Calu3 (cell line): ENCODE measurements around the gene AGER. TPM values are rescaled to one million over a fixed set of nuclear protein-coding genes. Genes with fewer than 3 reads are reported as not detected.
A peak's percentile ranks its signal among the peaks of the same experiment; 100 is the strongest.
"Not testable (repeated sequence)": the region's sequence is repeated elsewhere in the genome, so short reads cannot be mapped to it uniquely, and the experiment has no call there.

ENCODE experiments used
- BruUV-seq: library from RNA; stranded (reverse); fragments of 400-500 nt; replicated peaks from 2 replicates; lab custom pipeline; 2021; lab: Mats Ljungman, UMichigan
- CTCF ChIA-PET: fragments of 300-600 bp; sonication (Branson Sonifier 250); formaldehyde crosslinking; loops from one replicate; lab custom pipeline; 2022; ENCODE audit warnings: antibody characterized with exemption; lab: Charles Lee
- DNase-seq: peaks from one replicate; pipeline ENCODE4 v3.0.0; 2022
- H3K27ac Mint-ChIP-seq: one replicate; pipeline ENCODE4 v1.8.0; 2022; ENCODE audit warnings: mixed read lengths; ENCODE audit not compliant: unreplicated experiment
- H3K27me3 Mint-ChIP-seq: one replicate; pipeline ENCODE4 v1.8.0; 2022; ENCODE audit warnings: mixed read lengths; ENCODE audit not compliant: unreplicated experiment
- H3K36me3 Mint-ChIP-seq: one replicate; pipeline ENCODE4 v1.8.0; 2022; ENCODE audit warnings: mild to moderate bottlenecking, moderate library complexity, mixed read lengths; ENCODE audit not compliant: insufficient read depth, unreplicated experiment
- H3K4me1 Mint-ChIP-seq: one replicate; pipeline ENCODE4 v1.8.0; 2022; ENCODE audit warnings: mild to moderate bottlenecking, low read depth, mixed read lengths; ENCODE audit not compliant: unreplicated experiment
- H3K4me3 Mint-ChIP-seq: one replicate; pipeline ENCODE4 v1.8.0; 2022; ENCODE audit warnings: mild to moderate bottlenecking, low read depth, moderate library complexity, mixed read lengths; ENCODE audit not compliant: unreplicated experiment
- H3K9me3 Mint-ChIP-seq: one replicate; pipeline ENCODE4 v1.8.0; 2022; ENCODE audit warnings: low read depth, mixed read lengths; ENCODE audit not compliant: unreplicated experiment
- intact Hi-C: fragments of 100-400 bp; cut with micrococcal nuclease; formaldehyde crosslinking; loops from one replicate; pipeline ENCODE4 v1.10.0; 2022; ENCODE audit not compliant: unreplicated experiment
- total RNA-seq: library from RNA; stranded (reverse); gene quantifications from 2 replicates; pipeline ENCODE4 v1.2.3, GENCODE V29; 2022
- TF ChIP-seq, protein P1 (sequence below): fragments of 200-600 bp; IDR thresholded peaks from one replicate; pipeline ENCODE4 v1.8.0; 2022; ENCODE audit warnings: antibody characterized with exemption; ENCODE audit not compliant: unreplicated experiment

Gene AGER
- total RNA-seq, 1 experiment from 2014 or later: 14.4 TPM

DNA sequence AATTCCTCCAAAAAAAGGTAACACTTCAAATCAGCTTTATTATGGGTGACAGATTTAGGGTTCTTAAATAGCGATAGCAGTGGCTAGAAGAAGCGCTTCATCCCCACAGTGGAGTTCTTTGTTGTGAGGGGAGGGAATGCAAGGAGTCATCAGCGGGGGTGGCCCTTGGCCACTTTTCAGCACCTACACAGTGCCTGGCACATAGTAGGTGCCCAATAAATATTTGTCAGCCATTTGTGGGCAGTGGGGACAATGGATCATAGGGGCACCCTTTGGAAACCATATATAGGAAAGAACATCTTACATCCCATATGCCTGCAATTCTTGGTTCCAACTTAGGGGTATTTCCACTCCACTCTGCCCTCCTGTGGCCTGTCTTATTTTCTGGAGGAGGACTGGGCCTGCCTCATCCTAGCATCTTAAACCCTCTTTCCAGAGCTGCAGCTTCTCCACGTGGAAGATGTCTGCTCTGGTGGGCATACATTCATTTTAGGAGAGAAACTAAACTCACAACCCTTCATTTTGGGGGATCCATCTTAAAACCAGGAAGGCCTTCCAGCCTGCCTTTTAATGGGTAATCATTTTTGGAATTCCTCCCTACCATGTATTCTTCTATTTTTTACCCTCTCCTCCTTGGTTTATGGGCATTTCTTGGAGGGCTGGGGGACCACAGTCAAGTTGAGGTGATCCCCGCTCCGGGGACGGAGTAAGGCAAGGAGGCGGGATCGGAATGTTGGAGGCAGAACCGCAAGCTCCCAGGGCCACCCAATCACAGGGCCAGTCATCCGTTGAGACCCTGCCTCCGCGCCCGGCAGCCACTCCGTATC lies 11.0 kb upstream of the AGER start:
- Mint-ChIP-seq H3K4me1 (peaks cover 26% of the 10 kb centered on the region), H3K9me3 (no peaks in the 10 kb centered on the region), H3K4me3 (peak overlapping the region; percentile 95), H3K36me3 (peaks cover 55% of the 10 kb centered on the region), H3K27me3 (peaks cover 2% of the 10 kb centered on the region), H3K27ac (peak overlapping the region; percentile 99)
- intact Hi-C loops: loop anchor here (10.0 kb wide), 1 partner anchor 250 kb away; the partner anchor contains the start of gene CFB
- CTCF ChIA-PET: interaction anchor here (0.6 to 3.9 kb wide), 22 partner anchors 8 to 1313 kb away, joined by 3 to 32 read pairs (median 4); partner anchors contain the start of genes AGPAT1, ATF6B and FKBPL
- DNase-seq: peak; percentile 65
- BruUV-seq: TSS peak; percentile 87
- TF ChIP-seq, protein P1, sequence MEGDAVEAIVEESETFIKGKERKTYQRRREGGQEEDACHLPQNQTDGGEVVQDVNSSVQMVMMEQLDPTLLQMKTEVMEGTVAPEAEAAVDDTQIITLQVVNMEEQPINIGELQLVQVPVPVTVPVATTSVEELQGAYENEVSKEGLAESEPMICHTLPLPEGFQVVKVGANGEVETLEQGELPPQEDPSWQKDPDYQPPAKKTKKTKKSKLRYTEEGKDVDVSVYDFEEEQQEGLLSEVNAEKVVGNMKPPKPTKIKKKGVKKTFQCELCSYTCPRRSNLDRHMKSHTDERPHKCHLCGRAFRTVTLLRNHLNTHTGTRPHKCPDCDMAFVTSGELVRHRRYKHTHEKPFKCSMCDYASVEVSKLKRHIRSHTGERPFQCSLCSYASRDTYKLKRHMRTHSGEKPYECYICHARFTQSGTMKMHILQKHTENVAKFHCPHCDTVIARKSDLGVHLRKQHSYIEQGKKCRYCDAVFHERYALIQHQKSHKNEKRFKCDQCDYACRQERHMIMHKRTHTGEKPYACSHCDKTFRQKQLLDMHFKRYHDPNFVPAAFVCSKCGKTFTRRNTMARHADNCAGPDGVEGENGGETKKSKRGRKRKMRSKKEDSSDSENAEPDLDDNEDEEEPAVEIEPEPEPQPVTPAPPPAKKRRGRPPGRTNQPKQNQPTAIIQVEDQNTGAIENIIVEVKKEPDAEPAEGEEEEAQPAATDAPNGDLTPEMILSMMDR: peak; percentile 70

DNA sequence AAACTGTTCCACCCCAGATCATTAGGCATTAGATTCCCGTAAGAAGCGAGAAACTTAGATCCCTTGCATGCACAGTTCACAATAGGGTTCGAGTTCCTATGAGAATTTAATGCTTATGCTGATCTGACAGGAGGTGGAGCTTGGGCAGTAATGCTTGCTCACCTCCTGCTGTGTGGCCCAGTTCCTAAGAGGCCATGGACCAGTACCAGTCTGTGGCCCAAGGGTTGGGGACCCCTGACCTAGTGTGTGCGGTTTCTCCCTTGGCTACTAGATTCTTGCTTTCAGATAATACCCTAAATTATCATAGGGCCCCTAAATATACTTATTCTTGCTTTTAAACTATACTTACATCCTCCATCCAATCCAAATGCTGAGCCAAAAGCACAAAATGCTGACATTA lies 10.3 kb upstream of the AGER start:
- no peaks in the 10 kb centered on the region for H3K27me3 Mint-ChIP-seq
- H3K27ac Mint-ChIP-seq: peak overlapping the region; percentile 99
- no peak for DNase-seq
- no TSS peak for BruUV-seq
- H3K9me3 Mint-ChIP-seq: no peaks in the 10 kb centered on the region
- CTCF ChIA-PET: no interaction called here
- H3K4me1 Mint-ChIP-seq: peaks cover 27% of the 10 kb centered on the region
- TF ChIP-seq, protein P1: no peak
- H3K36me3 Mint-ChIP-seq: peaks cover 62% of the 10 kb centered on the region
- peak overlapping the region; percentile 95 for H3K4me3 Mint-ChIP-seq
- intact Hi-C loops: loop anchor here (10.0 kb wide), 1 partner anchor 250 kb away; the partner anchor contains the start of gene CFB

DNA sequence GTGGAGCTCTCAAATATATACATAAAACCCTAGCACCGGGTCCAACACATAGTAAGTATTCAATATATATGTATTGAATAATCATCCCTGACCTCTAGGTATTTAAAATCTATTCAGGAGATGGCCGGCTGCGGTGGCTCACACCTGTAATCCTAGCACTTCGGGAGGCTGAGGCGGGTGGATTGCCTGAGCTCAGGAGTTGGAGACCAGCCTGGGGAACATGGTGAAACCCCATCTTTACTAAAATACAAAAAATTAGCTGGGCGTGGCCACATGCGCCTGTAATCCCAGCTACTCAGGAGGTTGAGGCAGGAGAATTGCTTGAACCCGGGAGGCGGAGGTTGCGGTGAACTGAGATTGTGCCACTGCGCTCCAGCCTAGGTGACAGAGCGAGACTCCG lies 9.0 kb upstream of the AGER start:
- DNase-seq, BruUV-seq, H3K9me3 Mint-ChIP-seq, H3K4me3 Mint-ChIP-seq, H3K27me3 Mint-ChIP-seq: not testable (repeated sequence)
- peak overlapping the region; percentile 54 for H3K27ac Mint-ChIP-seq
- CTCF ChIA-PET: interaction anchor here (0.7 kb wide), 1 partner anchor 338 kb away, joined by 3 read pairs; no protein-coding TSS in a partner anchor
- H3K4me1 Mint-ChIP-seq: peaks cover 39% of the 10 kb centered on the region
- intact Hi-C loops: loop anchor here (10.0 kb wide), 1 partner anchor 248 kb away; the partner anchor contains the start of gene CFB
- H3K36me3 Mint-ChIP-seq: peaks cover 66% of the 10 kb centered on the region

DNA sequence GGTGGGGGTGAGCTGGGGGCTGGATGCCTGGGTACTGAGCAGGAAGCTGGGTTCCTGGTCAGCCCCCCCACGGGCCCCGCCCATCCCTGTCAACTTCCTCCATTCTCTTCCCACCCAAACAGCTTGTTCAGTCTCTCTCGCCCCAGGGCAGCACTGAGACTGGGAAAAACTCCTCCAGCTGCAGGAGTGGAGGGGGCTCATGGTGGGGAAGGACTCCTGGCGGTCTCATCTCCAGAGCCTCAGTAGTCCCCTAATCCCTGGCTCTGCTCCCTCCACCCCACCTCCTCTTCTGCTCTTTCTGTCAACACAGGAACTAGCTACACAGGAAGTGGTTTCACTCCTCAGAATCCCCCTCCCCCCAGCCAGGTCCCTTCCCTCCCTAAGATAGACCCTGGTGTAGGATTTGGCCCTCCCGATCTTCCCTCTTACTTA lies 8.6 kb upstream of the AGER start, which contains the start of gene GPSM3:
TSS of gene GPSM3 (minus strand) at position 36 of the 432 bp plus-strand sequence. CDS start 130 bp downstream, outside the sequence.
- Mint-ChIP-seq H3K36me3 (peaks cover 69% of the 10 kb centered on the region), H3K4me3 (peak within 1 kb of the TSS; percentile 80), H3K27ac (peak within 1 kb of the TSS; percentile 54), H3K27me3 (no peaks in the 10 kb centered on the region), H3K4me1 (peaks cover 43% of the 10 kb centered on the region), H3K9me3 (no peaks in the 10 kb centered on the region)
- no TSS peak for BruUV-seq
- CTCF ChIA-PET: interaction anchor here (0.7 kb wide), 1 partner anchor 337 kb away, joined by 3 read pairs; no protein-coding TSS in a partner anchor
- DNase-seq: peak; percentile 46
- intact Hi-C loops: loop anchor here (10.0 kb wide), 1 partner anchor 248 kb away; the partner anchor contains the start of gene CFB
- TF ChIP-seq, protein P1: no peak
